ENCODE measurements around the gene ENAH.
"Not testable (repeated sequence)": the region's sequence is repeated elsewhere in the genome, so short reads cannot be mapped to it uniquely, and the experiment has no call there.

Gene ENAH

GRCh38 chr1:225522588-225523262 is 130.2 kb downstream of the ENAH start:
- no peak for DNase-seq

DNA sequence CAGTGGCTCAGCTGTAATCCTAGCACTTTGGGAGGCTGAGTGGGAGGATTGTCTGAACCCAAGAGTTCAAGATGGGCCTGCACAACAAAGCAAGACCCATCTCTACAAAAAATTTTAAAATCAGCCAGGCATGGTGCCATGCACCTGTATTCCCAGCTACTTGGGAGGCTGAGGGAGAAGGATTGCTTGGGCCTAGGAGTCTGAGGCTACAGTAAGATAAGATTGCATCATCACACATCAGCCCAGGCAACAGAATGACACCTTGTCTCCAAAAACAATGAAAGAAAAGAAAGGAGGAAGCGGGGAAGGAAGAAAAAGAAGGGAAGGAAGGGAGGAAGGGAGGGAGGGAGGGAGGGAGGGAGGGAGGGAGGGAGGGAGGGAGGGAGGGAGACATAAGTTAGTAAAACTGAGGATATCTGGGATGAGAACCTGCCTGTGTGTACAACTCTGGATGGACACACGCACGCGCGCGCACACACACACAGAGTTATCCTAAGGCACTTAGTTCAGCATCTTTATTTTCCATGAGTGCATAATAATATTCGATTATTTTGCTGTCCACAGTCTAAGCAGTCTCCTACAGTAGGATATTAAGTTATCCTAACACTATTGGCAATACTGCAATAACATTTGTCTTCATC is 132.2 kb downstream of the ENAH start:
- DNase-seq: no peak

DNA sequence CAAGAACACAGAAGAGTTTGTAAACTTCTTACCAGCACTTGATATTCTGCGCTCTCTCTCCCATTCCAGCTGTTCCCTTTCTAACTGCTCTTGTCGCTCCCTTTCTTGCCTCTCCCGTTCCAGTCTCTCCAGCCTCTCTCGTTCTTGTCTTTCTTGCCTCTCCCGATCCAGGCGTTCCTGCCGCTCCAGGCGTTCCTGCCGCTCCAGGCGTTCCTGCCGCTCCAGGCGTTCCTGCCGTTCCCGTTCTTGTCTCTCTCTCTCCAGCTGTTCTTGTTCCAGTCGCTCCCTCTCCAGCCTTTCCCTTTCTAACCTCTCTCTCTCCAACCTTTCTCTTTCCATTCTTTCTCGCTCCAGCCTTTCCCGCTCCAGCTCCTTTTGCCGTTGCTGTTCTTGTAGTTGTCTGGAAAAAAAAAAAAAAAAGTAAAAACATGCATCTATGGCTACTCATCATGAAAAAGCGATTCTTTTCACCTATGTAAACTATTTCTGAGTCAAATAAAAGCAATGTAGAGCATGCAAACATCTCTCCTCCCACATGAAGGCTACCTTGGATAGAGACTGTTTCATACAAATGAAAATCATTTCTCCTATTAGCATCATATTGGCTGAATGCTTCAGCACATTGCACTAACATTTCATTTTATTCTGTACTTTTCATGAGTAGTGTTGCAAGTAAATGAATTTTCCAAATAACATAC is 133.6 kb downstream of the ENAH start:
- DNase-seq: no peak

DNA sequence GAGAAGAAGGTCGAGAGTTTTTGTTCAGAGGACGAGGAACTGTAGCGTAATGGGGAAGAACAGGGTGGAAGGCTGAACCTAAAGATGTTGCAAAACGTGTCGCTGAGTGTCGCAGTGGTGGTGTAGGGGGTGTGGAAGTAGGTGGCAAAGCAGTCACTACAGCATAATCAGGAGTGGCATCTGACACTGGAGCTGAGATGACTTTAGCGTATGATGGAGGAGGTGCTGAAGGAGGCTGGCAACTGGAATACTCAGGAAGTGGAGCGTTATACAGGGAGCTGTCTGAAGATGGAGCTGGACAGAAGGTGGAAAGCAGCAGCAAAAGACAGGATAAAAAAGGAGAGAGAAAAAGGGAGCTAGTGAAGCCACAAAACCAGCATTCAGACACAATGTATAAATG is 135.2 kb downstream of the ENAH start:
- no peak for DNase-seq

DNA sequence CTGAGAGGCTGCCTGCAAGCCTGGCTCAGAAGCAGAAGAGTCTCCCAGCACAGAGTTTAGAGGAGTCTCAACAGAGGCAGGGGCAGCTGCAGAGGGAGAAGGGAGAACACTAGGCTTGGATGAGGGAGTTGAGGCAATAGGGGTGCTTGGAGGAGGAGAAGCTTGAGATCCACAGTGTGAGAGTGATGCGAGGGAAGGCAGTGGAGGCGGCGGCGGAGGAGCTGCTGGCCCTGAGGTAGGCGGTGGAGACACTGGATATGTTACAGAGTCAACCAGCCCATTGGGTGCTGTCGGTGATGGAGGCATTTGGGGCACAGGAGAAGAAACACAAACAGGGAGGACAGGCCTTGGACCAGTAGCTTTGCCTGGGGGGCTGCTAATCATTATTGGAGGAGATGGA is 135.7 kb downstream of the ENAH start:
- DNase-seq: no peak

DNA sequence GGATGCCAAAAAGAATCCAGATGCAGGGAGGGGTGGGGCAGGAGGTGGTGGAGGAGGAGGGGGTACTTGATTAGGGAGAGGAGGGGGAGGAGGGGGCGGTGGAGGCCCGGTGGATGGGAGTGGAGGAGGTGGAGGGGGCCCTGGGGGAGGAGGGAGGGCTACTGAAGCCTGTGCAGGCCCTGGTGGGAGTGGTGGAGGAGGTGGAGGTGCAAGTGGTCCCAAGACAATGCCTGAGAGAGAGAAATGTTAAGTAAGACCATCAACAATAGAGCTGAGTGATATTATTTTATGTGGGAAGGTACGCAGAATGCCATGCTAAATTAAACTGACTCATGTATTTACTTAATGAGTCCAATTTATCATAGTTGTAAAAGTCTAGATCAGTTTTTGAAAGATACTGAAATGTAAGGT is 138.2 kb downstream of the ENAH start:
- DNase-seq: no peak

DNA sequence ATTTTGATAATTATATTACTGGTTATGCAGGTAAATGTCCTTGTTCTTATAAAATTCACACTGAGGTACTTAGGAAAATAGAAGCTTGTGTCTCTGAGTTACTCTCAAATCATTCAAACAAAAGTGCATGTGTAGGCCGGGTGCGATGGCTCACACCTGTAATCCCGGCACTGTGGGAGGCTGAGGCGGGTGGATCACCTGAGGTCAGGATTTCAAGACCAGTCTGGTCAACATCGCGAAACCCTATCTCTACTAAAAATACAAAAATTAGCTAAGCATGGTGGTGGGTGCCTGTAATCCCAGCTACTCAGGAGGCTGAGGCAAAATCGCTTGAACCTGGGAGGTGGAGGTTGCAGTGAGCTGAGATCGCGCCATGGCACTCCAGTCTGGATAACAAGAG is 139.3 kb downstream of the ENAH start:
- not testable (repeated sequence) for DNase-seq

DNA sequence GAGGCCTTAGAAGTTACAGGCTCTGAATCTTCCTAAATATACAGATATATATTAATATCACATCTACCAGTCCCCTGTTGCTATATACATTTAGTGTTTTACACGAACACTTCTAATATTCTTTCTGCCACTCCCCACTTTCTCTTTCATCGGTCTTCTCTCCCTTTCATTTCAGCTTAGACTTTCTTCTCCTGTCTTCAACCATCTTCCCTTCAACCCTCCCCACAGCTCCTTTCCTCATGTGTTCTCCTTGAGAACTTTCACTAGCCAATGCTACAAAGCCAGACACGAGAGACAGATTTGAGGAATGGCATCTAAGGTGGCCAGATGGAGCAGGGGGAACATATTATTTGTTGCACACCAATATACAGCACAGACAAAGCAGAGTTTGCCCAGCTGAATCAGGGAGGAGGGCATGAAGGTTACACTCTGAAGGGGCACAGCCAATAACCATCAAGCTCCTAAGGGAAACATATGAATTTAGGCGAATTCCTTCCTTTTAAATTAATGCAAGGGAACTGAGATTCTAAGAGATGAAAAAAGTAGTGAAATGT is 141.0 kb downstream of the ENAH start:
- no peak for DNase-seq

- DNase-seq: not testable (repeated sequence)
Observed at GRCh38 chr1:225510740-225511139, 142.2 kb downstream of the ENAH start.

DNA sequence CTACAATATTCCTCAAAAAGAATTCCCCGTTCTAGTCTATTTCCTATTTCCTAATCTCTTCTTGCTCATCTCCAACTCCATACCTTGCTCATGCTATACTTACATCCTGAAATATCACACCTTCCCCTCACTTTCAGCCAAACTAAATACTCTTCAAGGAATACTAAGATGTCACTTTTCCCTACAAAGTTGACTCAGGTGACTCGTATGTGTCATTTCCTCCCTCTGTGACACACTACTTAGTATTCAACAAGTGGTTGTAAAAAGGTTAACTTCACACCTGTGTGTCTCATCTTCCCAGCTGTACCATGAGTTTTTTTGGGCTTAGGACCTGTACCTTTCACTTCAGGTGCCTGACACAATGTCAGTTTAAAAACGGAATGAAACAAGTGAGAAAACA is 143.2 kb downstream of the ENAH start:
- no peak for DNase-seq

DNA sequence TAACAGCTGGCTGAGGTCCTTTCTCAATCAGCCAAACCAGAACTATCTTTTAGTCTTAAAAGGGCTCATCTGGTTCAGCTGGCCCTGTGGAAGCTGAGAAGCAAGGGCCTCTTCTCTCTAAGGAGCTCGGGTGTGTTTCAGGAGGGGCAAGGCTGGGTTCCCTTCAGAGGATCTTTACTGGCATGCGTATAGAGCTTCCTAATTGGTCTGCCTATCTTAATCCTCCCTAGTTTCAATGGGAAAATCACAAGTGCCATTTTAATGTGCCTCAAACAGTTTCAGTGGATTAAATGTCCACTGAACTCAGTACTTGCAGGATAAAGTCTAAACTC is 143.6 kb downstream of the ENAH start:
- no peak for DNase-seq

- peak; percentile 74 for DNase-seq
Observed at GRCh38 chr1:225508538-225509375, 144.2 kb downstream of the ENAH start.

DNA sequence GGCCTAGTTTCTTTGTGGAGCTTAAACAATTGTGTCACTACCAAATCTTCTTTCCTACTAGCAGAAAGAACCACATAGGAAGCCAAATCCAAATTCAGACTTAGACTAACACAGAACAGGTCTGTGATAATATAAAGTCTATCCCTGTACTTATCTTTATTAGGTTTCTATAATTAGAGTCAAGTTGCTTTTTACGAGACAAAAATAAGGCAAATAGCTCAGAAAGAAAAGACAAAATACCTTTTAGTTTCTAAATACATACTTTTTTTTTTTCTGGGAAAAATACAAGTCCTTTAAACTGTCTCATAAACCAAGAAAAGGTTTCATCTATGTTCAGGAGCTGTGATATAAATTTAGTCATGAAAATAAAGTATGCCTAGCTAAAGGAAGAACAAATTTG is 146.2 kb downstream of the ENAH start:
- DNase-seq: no peak

DNA sequence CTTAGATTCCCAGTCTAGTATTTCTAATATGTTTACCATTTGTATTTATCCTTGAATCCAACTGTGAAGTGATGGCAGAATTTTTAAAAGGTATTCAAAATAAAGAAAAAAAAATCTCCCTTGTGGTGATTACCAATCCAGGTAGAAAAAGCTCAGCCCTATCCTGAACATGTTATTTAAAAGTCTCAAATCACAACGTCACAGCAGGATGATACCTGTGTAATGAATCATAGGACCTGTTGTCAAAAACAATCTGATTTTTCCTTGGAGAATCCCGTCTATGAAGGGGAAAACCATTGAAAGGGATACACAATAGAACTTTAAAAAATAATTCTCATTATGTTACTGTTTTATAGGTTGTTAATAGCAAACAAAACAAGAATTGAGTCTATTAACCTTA is 148.1 kb downstream of the ENAH start:
- no peak for DNase-seq

DNA sequence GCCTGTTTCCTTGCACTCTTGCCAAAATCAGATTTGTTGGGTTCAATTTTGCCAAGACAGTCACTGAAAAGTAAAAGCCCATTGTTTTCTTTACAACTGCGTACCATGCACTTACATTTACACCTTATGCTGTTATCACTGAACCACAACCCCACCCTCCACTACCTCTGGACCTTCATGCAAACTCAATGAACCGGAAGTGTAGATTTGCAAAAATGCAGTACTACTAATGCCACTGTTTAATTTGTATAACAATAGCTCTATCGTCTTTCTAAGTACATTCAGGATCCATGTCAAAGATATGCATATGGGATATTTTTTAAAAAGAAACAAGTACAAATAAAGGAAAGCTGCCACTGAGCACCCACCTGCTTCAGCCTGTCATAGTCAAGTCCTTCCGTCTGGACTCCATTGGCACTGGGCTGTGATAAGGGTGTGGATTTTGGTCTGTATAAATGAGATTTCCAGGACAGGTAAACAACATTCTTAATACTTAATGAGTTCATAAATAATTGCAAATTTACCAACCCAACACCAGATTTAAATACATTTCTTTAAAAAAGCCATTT is 152.2 kb downstream of the ENAH start:
- DNase-seq: no peak

GRCh38 chr1:225498549-225499136 is 154.3 kb downstream of the ENAH start:
- peak; percentile 81 for DNase-seq

- no peak for DNase-seq
Observed at GRCh38 chr1:225494789-225495359, 158.0 kb downstream of the ENAH start.

GRCh38 chr1:225493591-225494246 is 159.2 kb downstream of the ENAH start:
- no peak for DNase-seq

DNA sequence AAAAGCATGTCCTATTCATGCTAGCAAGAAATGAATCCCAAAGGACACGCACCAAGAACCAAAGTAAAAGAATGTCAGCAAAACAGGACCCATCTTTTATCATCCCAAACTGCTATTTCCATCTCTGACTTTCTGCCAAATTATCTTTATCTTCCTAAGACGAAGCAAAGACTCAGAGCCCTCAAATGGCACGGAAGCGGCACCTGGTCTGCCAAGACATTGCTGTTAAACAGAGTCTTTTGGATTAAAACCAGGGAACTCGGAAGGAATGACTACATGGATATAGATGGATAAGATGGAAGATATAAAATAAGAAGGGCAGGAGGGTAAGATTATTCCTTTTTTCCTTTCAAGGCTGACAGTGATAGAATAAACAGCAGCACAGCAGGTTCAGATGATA is 164.2 kb downstream of the ENAH start:
- DNase-seq: no peak

GRCh38 chr1:225486856-225487255 is 166.1 kb downstream of the ENAH start:
- no peak for DNase-seq

GRCh38 chr1:225485991-225486530 is 166.9 kb downstream of the ENAH start:
- no peak for DNase-seq

Measured in eye (tissue), 1 donor.